HEK293 (cell line): ENCODE results near the gene SSC4D.

Source experiments
- CTCF ChIA-PET: fragments of 350-600 bp; formaldehyde crosslinking; extraction: SDS; loops from one replicate; lab custom pipeline; 2021; ENCODE audit warnings: antibody characterized with exemption; lab: Yijun Ruan, JAX
- POLR2A ChIA-PET: fragments of 300-600 bp; formaldehyde crosslinking; extraction: SDS; loops from one replicate; lab custom pipeline; 2020; ENCODE audit warnings: antibody characterized with exemption, inconsistent platforms; lab: Yijun Ruan, JAX
- H3K27ac ChIP-seq: fragments of 200-500 bp; sonication (Bioruptor generic); 2 replicates; pipeline ENCODE4 v1.5.1; 2014; ENCODE audit warnings: low read depth, low read length, control low read depth, inconsistent platforms; ENCODE audit errors: extremely low read depth
- H3K36me3 ChIP-seq, 2 experiments: fragments of 200-500 bp in 1 of 2; sonication (Bioruptor generic) in 1 of 2; 1 replicate in 1 of 2; 2 replicates in 1 of 2; pipeline ENCODE4 v1.5.1; 2014 to 2017; ENCODE audit warnings: inconsistent platforms in 2 of 2, low read length in 2 of 2; ENCODE audit not compliant: control insufficient read depth in 2 of 2, insufficient read depth in 1 of 2
- H3K4me1 ChIP-seq: fragments of 200-500 bp; sonication (Bioruptor generic); 2 replicates; pipeline ENCODE4 v1.5.1; 2014; ENCODE audit warnings: mild to moderate bottlenecking, low read length, inconsistent platforms; ENCODE audit not compliant: control insufficient read depth, insufficient read depth
- H3K4me3 ChIP-seq: 2 replicates; pipeline ENCODE4 v1.5.1; 2011; ENCODE audit warnings: low read depth, mild to moderate bottlenecking, control low read depth, low read length, moderate library complexity
- H3K9me3 ChIP-seq: fragments of 200-500 bp; sonication (Bioruptor generic); 2 replicates; pipeline ENCODE4 v1.5.1; 2014; ENCODE audit warnings: low read depth, low read length, inconsistent platforms; ENCODE audit not compliant: control insufficient read depth, insufficient read depth
- INSM2 ChIP-seq: fragments of 450-650 bp; formaldehyde crosslinking; IDR thresholded peaks from 2 replicates; pipeline ENCODE4 v1.5.1; 2016; ENCODE audit warnings: missing biosample characterization, missing genetic modification characterization
- KLF17 ChIP-seq: fragments of 450-650 bp; formaldehyde crosslinking; IDR thresholded peaks from 2 replicates; pipeline ENCODE4 v1.5.1; 2016; ENCODE audit warnings: missing biosample characterization, missing genetic modification characterization
- OVOL3 ChIP-seq: fragments of 450-650 bp; formaldehyde crosslinking; IDR thresholded peaks from 2 replicates; pipeline ENCODE4 v1.5.1; 2016; ENCODE audit warnings: missing biosample characterization, missing genetic modification characterization
- RBAK ChIP-seq: fragments of 450-650 bp; formaldehyde crosslinking; IDR thresholded peaks from 2 replicates; pipeline ENCODE4 v1.5.1; 2016; ENCODE audit warnings: missing biosample characterization, missing genetic modification characterization
- ZBTB11 ChIP-seq: fragments of 450-650 bp; formaldehyde crosslinking; conservative IDR thresholded peaks from 2 replicates; pipeline ENCODE4 v1.5.1; 2016; ENCODE audit warnings: low read depth, missing biosample characterization, missing genetic modification characterization
- ZBTB44 ChIP-seq: fragments of 450-650 bp; IDR thresholded peaks from 2 replicates; pipeline ENCODE4 v1.5.1; 2018; ENCODE audit warnings: missing biosample characterization, mild to moderate bottlenecking, missing genetic modification characterization
- ZFP69B ChIP-seq: fragments of 450-650 bp; formaldehyde crosslinking; IDR thresholded peaks from 2 replicates; pipeline ENCODE4 v1.5.1; 2016; ENCODE audit warnings: missing biosample characterization, missing genetic modification characterization
- ZNF266 ChIP-seq: fragments of 450-650 bp; formaldehyde crosslinking; IDR thresholded peaks from 2 replicates; pipeline ENCODE4 v1.5.1; 2016; ENCODE audit warnings: missing biosample characterization, missing genetic modification characterization, low read depth
- ZNF311 ChIP-seq: fragments of 450-650 bp; formaldehyde crosslinking; IDR thresholded peaks from 2 replicates; pipeline ENCODE4 v1.5.1; 2017; ENCODE audit warnings: missing biosample characterization, missing genetic modification characterization, borderline replicate concordance
- ZNF362 ChIP-seq: fragments of 450-650 bp; formaldehyde crosslinking; IDR thresholded peaks from 2 replicates; pipeline ENCODE4 v1.5.1; 2016; ENCODE audit warnings: missing biosample characterization, missing genetic modification characterization
- ZNF510 ChIP-seq: fragments of 450-650 bp; formaldehyde crosslinking; IDR thresholded peaks from 2 replicates; pipeline ENCODE4 v1.5.1; 2018; ENCODE audit warnings: mild to moderate bottlenecking, missing genetic modification characterization, missing biosample characterization; ENCODE audit not compliant: insufficient replicate concordance
- ZNF623 ChIP-seq: fragments of 450-650 bp; formaldehyde crosslinking; IDR thresholded peaks from 2 replicates; pipeline ENCODE4 v1.5.1; 2016; ENCODE audit warnings: missing biosample characterization, missing genetic modification characterization
- ZNF777 ChIP-seq: fragments of 450-650 bp; formaldehyde crosslinking; IDR thresholded peaks from 2 replicates; pipeline ENCODE4 v1.5.1; 2017; ENCODE audit warnings: missing biosample characterization, missing genetic modification characterization, borderline replicate concordance
- TF ChIP-seq, protein P1 (sequence below): sonication (generic); formaldehyde crosslinking; IDR thresholded peaks from 2 replicates; pipeline ENCODE4 v1.8.1; 2022; ENCODE audit warnings: mild to moderate bottlenecking, moderate library complexity, missing genetic modification reagents
- TF ChIP-seq, protein P2 (sequence below): fragments of 450-650 bp; formaldehyde crosslinking; IDR thresholded peaks from 2 replicates; pipeline ENCODE4 v1.5.1; 2016; ENCODE audit warnings: missing biosample characterization, missing genetic modification characterization
- TF ChIP-seq, protein P3 (sequence below): fragments of 450-650 bp; formaldehyde crosslinking; IDR thresholded peaks from 2 replicates; pipeline ENCODE4 v1.5.1; 2016; ENCODE audit warnings: missing biosample characterization, missing genetic modification characterization
- TF ChIP-seq, protein P4 (sequence below): fragments of 450-650 bp; formaldehyde crosslinking; IDR thresholded peaks from 2 replicates; pipeline ENCODE4 v1.5.1; 2016; ENCODE audit warnings: missing biosample characterization, missing genetic modification characterization

The SSC4D gene

DNA sequence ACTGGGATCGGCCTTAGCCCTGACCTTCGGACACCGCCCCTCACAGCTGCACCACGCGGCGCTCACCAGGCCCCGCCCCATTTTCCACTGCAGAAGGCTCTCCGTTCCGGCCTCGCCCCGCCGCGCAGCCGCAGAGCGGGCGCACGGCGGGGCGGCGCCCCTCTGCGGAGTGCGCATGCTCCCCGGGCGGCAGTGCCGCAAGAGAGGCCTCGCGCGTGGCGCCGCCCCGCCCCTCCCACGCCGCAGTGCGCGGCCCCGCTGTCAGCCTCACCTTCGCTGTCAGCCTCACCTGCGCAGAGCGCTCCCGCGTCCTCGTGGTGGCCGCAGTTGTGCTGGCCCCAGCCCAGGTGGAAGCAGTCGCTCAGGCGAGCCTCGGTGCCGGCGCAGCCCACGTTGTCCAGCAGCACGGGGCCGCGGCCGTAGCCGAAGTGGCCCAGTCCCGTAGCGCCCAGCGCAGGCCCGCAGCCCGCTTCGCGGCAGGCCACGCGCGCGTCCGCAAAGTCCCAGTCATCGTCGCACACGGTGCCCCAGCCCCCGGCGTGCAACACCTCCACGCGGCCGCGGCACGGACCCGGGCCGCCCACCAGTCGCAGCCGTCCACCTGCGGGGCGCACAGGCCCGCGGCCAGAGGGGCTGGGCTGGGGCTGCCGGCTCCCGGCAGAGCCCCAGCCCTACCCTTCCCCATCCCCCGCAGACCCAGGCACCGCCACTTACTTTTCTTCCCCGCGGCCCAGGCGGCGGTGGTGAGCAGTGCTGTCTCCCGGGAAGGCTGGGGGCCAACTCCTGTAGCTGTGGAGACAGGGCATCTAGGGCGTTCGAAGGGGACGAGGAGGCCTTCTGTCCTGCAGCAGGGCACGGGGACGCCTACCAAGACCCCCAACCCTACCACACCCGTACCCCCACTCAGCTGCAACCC is 16.1 kb downstream of the SSC4D start:
- POLR2A ChIA-PET = interaction anchor here (1.0 kb wide), 1 partner anchor 28 kb away, joined by 4 read pairs; no protein-coding TSS in a partner anchor
- peak overlapping the region; percentile 67; the same call in 1 of the 2 replicates for H3K27ac ChIP-seq
- no peaks in the 10 kb centered on the region for H3K36me3 ChIP-seq
- peak overlapping the region; percentile 61 for H3K4me3 ChIP-seq
- CTCF ChIA-PET = interaction anchor here (0.8 kb wide), 1 partner anchor 8 kb away, joined by 3 read pairs; no protein-coding TSS in a partner anchor
- no peaks in the 10 kb centered on the region for H3K9me3 ChIP-seq
- no peaks in the 10 kb centered on the region for H3K4me1 ChIP-seq
- TF ChIP-seq ZBTB44 (tag by site-specific recombination) (no peak), RBAK (tag by site-specific recombination) (no peak), ZNF266 (tag by site-specific recombination) (no peak), OVOL3 (tag by site-specific recombination) (no peak), ZNF362 (tag by site-specific recombination) (no peak), ZNF623 (tag by site-specific recombination) (no peak), KLF17 (tag by site-specific recombination) (0 out of 2 replicates have a peak, but pooled peaks have one; percentile 1), INSM2 (no peak), ZNF311 (tag by site-specific recombination) (no peak), ZFP69B (tag by site-specific recombination) (no peak), ZNF510 (tag by site-specific recombination) (no peak), ZNF777 (tag by site-specific recombination) (no peak), ZBTB11 (tag by site-specific recombination) (peak; percentile 46)
- TF ChIP-seq, protein P1, sequence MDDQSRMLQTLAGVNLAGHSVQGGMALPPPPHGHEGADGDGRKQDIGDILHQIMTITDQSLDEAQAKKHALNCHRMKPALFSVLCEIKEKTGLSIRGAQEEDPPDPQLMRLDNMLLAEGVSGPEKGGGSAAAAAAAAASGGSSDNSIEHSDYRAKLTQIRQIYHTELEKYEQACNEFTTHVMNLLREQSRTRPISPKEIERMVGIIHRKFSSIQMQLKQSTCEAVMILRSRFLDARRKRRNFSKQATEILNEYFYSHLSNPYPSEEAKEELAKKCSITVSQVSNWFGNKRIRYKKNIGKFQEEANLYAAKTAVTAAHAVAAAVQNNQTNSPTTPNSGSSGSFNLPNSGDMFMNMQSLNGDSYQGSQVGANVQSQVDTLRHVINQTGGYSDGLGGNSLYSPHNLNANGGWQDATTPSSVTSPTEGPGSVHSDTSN = peak; percentile 90
- TF ChIP-seq, protein P2, sequence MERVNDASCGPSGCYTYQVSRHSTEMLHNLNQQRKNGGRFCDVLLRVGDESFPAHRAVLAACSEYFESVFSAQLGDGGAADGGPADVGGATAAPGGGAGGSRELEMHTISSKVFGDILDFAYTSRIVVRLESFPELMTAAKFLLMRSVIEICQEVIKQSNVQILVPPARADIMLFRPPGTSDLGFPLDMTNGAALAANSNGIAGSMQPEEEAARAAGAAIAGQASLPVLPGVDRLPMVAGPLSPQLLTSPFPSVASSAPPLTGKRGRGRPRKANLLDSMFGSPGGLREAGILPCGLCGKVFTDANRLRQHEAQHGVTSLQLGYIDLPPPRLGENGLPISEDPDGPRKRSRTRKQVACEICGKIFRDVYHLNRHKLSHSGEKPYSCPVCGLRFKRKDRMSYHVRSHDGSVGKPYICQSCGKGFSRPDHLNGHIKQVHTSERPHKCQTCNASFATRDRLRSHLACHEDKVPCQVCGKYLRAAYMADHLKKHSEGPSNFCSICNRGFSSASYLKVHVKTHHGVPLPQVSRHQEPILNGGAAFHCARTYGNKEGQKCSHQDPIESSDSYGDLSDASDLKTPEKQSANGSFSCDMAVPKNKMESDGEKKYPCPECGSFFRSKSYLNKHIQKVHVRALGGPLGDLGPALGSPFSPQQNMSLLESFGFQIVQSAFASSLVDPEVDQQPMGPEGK = peak; percentile 51; the same call in 1 of the 2 replicates
- TF ChIP-seq, protein P3, sequence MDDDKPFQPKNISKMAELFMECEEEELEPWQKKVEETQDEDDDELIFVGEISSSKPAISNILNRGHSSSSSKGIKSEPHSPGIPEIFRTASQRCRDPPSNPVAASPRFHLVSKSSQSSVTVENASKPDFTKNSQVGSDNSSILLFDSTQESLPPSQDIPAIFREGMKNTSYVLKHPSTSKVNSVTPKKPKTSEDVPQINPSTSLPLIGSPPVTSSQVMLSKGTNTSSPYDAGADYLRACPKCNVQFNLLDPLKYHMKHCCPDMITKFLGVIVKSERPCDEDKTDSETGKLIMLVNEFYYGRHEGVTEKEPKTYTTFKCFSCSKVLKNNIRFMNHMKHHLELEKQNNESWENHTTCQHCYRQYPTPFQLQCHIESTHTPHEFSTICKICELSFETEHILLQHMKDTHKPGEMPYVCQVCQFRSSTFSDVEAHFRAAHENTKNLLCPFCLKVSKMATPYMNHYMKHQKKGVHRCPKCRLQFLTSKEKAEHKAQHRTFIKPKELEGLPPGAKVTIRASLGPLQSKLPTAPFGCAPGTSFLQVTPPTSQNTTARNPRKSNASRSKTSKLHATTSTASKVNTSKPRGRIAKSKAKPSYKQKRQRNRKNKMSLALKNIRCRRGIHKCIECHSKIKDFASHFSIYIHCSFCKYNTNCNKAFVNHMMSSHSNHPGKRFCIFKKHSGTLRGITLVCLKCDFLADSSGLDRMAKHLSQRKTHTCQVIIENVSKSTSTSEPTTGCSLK (tag by site-specific recombination) = no peak
- TF ChIP-seq, protein P4, sequence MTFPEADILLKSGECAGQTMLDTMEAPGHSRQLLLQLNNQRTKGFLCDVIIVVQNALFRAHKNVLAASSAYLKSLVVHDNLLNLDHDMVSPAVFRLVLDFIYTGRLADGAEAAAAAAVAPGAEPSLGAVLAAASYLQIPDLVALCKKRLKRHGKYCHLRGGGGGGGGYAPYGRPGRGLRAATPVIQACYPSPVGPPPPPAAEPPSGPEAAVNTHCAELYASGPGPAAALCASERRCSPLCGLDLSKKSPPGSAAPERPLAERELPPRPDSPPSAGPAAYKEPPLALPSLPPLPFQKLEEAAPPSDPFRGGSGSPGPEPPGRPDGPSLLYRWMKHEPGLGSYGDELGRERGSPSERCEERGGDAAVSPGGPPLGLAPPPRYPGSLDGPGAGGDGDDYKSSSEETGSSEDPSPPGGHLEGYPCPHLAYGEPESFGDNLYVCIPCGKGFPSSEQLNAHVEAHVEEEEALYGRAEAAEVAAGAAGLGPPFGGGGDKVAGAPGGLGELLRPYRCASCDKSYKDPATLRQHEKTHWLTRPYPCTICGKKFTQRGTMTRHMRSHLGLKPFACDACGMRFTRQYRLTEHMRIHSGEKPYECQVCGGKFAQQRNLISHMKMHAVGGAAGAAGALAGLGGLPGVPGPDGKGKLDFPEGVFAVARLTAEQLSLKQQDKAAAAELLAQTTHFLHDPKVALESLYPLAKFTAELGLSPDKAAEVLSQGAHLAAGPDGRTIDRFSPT = no peak
